ENCODE measurements around the gene TMEM132D. TPM values are rescaled to one million over a fixed set of nuclear protein-coding genes. Genes with fewer than 3 reads are reported as not detected.

Gene TMEM132D
- total and polyA plus RNA-seq, 4 experiments from 2014 or later: not detected

DNA sequence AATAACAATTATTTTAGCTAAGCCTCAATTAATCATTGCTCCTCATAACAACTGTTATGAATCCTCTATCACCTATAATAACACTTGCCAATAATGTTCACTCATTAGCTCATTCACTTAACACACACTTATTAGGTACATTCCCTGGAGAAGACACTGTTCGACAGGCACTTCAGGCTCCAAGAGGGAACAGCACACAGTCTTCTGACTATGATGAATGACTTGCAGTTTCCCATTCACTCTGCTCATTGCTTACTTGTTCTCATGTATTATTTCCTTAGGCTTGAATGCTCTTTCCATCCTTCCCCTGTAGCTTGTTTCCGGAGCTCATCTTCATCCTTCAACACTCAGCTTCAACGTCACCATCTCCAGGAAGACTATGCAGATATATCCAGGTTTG lies 437.3 kb downstream of the TMEM132D start:
- DNase-seq: no peak
- no peaks in the 10 kb centered on the region for H3K4me1 ChIP-seq (ENCODE audit: insufficient read depth, low read length)
- H3K4me3 ChIP-seq (ENCODE audit: low read length in 2 of 2): no peak overlapping the region
- ChIA-PET CTCF (ENCODE audit: partially characterized antibody) (interaction anchor here (0.7 kb wide), 1 partner anchor 27 kb away, joined by 4 read pairs; no protein-coding TSS in a partner anchor), POLR2A (ENCODE audit: partially characterized antibody) (no interaction called here)
- no peak overlapping the region for H3K27ac ChIP-seq (ENCODE audit: low read depth, low read length)
- Mint-ChIP-seq H3K36me3 (no peaks in the 10 kb centered on the region), H3K9me3 (peaks cover 0 to 17% (median 6%) of the 10 kb centered on the region in 8 donors), H3K27ac (no peak overlapping the region), H3K27me3 (no peaks in the 10 kb centered on the region), H3K4me1 (no peaks in the 10 kb centered on the region), H3K4me3 (no peak overlapping the region)
- no peaks in the 10 kb centered on the region for H3K36me3 ChIP-seq (ENCODE audit: insufficient read depth, low read length)
- H3K27me3 ChIP-seq (ENCODE audit: insufficient read depth, low read length): no peaks in the 10 kb centered on the region
- intact Hi-C loops (cut with micrococcal nuclease): no loop called here
- no peaks in the 10 kb centered on the region for H3K9me3 ChIP-seq (ENCODE audit: control insufficient read depth in 1 of 2, low read length in 2 of 2)

DNA sequence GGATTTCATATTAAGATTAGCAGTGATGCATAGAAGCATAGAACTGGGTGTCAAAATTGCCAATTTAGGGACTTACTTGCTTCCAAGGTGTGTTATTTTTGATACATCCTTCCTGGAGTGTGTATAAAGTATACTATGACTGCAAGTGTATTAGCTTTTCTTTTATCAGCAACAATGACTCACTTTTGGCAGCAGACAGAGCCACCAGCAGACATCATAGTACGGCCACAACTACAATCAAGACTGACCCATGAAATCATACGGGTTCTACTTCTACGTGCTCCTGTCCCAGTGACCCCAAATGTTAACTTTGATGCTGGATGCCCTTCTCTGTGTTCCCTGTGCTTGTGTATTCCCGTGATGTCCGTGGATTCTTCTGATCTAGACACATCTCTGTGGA lies 443.9 kb downstream of the TMEM132D start:
- H3K4me1 Mint-ChIP-seq: no peaks in the 10 kb centered on the region
- Histone ChIP-seq H3K27me3 (ENCODE audit: insufficient read depth, low read length) (no peaks in the 10 kb centered on the region), H3K4me3 (ENCODE audit: low read length in 2 of 2) (no peak overlapping the region), H3K27ac (ENCODE audit: low read depth, low read length) (no peak overlapping the region), H3K36me3 (ENCODE audit: insufficient read depth, low read length) (no peaks in the 10 kb centered on the region), H3K4me1 (ENCODE audit: insufficient read depth, low read length) (no peaks in the 10 kb centered on the region), H3K9me3 (ENCODE audit: control insufficient read depth in 1 of 2, low read length in 2 of 2) (peaks cover 0 to 4% of the 10 kb centered on the region in 2 donors)
- intact Hi-C loops (cut with micrococcal nuclease): no loop called here
- POLR2A ChIA-PET (ENCODE audit: partially characterized antibody): no interaction called here
- DNase-seq: no peak
- H3K4me3 Mint-ChIP-seq: no peak overlapping the region
- CTCF ChIA-PET (ENCODE audit: partially characterized antibody): no interaction called here
- no peak overlapping the region for H3K27ac Mint-ChIP-seq
- no peaks in the 10 kb centered on the region for H3K27me3 Mint-ChIP-seq
- no peaks in the 10 kb centered on the region for H3K36me3 Mint-ChIP-seq
- H3K9me3 Mint-ChIP-seq: peaks cover 0 to 9% (median 4%) of the 10 kb centered on the region in 8 donors

DNA sequence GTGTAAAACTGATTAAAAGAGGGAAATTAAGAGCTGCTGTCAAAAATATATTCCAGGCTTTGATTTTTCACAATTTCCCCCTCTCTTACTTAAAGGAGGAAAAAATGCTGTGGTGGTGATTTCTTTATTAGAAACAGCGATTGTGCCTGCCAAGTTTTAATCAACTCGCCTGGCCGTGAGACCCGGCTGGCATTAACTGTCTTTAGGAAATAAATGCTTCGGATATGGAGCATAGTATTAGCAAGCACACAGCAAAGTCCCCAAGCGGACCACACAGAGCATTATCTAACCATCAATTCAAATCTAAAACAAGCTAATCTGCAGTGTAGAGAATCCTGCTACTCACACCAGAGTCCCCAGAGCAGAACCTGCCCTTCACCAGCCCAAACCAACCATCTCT lies 457.1 kb downstream of the TMEM132D start:
- H3K36me3 ChIP-seq (ENCODE audit: insufficient read depth, low read length): no peaks in the 10 kb centered on the region
- peaks cover 1 to 9% (median 5%) of the 10 kb centered on the region in 8 donors for H3K9me3 Mint-ChIP-seq
- DNase-seq: no peak
- no peaks in the 10 kb centered on the region for H3K27me3 ChIP-seq (ENCODE audit: insufficient read depth, low read length)
- no peaks in the 10 kb centered on the region for H3K36me3 Mint-ChIP-seq
- no peaks in the 10 kb centered on the region for H3K9me3 ChIP-seq (ENCODE audit: control insufficient read depth in 1 of 2, low read length in 2 of 2)
- ChIA-PET CTCF (ENCODE audit: partially characterized antibody) (no interaction called here), POLR2A (ENCODE audit: partially characterized antibody) (no interaction called here)
- no peak overlapping the region for H3K4me3 ChIP-seq (ENCODE audit: low read length in 2 of 2)
- no peak overlapping the region for H3K27ac ChIP-seq (ENCODE audit: low read depth, low read length)
- no peak overlapping the region for H3K4me3 Mint-ChIP-seq
- intact Hi-C loops (cut with micrococcal nuclease): no loop called here
- H3K4me1 ChIP-seq (ENCODE audit: insufficient read depth, low read length): no peaks in the 10 kb centered on the region
- H3K27ac Mint-ChIP-seq: no peak overlapping the region
- no peaks in the 10 kb centered on the region for H3K27me3 Mint-ChIP-seq
- H3K4me1 Mint-ChIP-seq: no peaks in the 10 kb centered on the region

DNA sequence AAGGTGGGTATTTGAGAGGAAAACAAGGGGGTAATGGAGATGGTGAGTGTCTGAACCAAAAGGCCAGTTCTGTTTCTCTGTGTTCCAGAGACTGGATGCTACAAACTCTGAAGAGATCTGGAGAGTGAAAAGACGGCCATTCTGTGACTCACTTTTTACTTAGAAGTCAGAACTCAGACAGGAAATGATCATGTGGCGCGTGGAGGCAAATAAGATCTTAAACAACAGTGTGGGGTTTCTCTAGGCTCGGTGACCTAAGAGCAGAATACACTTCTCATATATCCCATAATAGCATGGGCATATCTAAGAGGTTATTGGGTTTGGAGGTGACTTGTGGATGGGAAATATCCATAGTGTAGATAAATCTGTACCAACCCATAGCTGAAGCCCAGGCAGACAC lies 463.5 kb downstream of the TMEM132D start:
- H3K4me1 ChIP-seq (ENCODE audit: insufficient read depth, low read length): no peaks in the 10 kb centered on the region
- Mint-ChIP-seq H3K4me1 (no peaks in the 10 kb centered on the region), H3K9me3 (peaks cover 3 to 22% (median 13%) of the 10 kb centered on the region in 8 donors), H3K4me3 (no peak overlapping the region), H3K36me3 (no peaks in the 10 kb centered on the region), H3K27me3 (no peaks in the 10 kb centered on the region), H3K27ac (no peak overlapping the region)
- DNase-seq: no peak
- ChIA-PET CTCF (ENCODE audit: partially characterized antibody) (no interaction called here), POLR2A (ENCODE audit: partially characterized antibody) (no interaction called here)
- intact Hi-C loops (cut with micrococcal nuclease): no loop called here
- no peak overlapping the region for H3K4me3 ChIP-seq (ENCODE audit: low read length in 2 of 2)
- no peaks in the 10 kb centered on the region for H3K36me3 ChIP-seq (ENCODE audit: insufficient read depth, low read length)
- no peaks in the 10 kb centered on the region for H3K27me3 ChIP-seq (ENCODE audit: insufficient read depth, low read length)
- no peaks in the 10 kb centered on the region for H3K9me3 ChIP-seq (ENCODE audit: control insufficient read depth in 1 of 2, low read length in 2 of 2)
- H3K27ac ChIP-seq (ENCODE audit: low read depth, low read length): no peak overlapping the region

DNA sequence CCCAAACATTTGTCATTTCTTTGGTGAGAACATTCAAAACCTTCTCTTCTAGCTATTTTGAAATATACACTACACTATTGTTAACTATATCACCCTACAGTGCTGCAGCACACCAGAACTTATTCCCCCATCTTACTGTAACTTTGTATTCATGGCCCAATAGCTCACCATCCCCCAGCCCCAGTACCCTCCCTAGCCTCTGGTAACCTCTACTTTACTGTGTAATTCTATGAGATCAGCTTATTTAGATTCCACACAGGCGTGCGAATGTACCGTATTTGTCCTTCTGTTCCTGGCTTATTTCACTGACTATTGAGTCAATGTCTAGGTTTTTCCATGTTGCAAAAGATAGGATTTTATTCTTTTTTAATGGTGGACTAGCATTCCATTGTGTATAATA lies 469.0 kb downstream of the TMEM132D start:
- H3K9me3 Mint-ChIP-seq: peaks cover 7 to 29% (median 16%) of the 10 kb centered on the region in 8 donors
- no peaks in the 10 kb centered on the region for H3K36me3 ChIP-seq (ENCODE audit: insufficient read depth, low read length)
- ChIA-PET CTCF (ENCODE audit: partially characterized antibody) (no interaction called here), POLR2A (ENCODE audit: partially characterized antibody) (no interaction called here)
- intact Hi-C loops (cut with micrococcal nuclease): no loop called here
- no peak overlapping the region for H3K4me3 Mint-ChIP-seq
- DNase-seq: no peak
- H3K4me1 Mint-ChIP-seq: no peaks in the 10 kb centered on the region
- no peak overlapping the region for H3K27ac Mint-ChIP-seq
- no peak overlapping the region for H3K27ac ChIP-seq (ENCODE audit: low read depth, low read length)
- H3K27me3 Mint-ChIP-seq: no peaks in the 10 kb centered on the region
- H3K36me3 Mint-ChIP-seq: no peaks in the 10 kb centered on the region
- H3K27me3 ChIP-seq (ENCODE audit: insufficient read depth, low read length): no peaks in the 10 kb centered on the region
- H3K4me1 ChIP-seq (ENCODE audit: insufficient read depth, low read length): no peaks in the 10 kb centered on the region
- peaks cover 0 to 6% of the 10 kb centered on the region in 2 donors for H3K9me3 ChIP-seq (ENCODE audit: control insufficient read depth in 1 of 2, low read length in 2 of 2)
- H3K4me3 ChIP-seq (ENCODE audit: low read length in 2 of 2): no peak overlapping the region

DNA sequence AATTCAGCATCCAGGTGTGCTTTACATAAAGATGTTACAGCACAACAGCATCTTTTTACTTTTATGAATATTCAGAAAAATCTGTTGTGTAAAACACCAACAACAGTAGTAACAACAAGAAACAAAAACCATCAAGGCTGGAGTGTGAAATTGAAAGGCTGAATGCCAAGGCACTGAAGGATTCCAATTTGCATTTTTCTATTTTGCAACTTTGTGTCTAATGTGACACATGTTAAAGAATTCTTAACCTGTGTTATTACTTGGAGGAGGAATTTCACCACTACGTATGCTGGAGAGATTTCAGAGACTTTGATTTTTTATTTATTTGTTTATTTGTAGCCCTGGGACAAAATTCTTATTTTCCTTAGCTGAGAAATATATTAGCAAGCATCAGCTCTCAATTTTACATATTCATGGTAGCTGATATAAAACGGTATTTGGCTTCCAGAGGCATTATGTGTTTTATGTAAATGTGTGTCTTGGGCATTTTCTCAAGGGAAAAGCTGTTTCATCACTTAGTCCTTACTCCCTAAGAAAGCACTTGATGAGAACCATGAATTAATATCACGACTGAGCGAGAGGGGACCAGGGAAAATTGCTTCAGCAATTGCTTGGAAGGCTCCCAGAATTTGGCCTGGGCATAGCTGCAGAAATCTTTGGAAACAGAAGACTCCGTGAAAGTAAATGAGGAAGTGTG lies 475.4 kb downstream of the TMEM132D start:
- Histone ChIP-seq H3K4me3 (ENCODE audit: low read length in 2 of 2) (no peak overlapping the region), H3K27ac (ENCODE audit: low read depth, low read length) (no peak overlapping the region), H3K36me3 (ENCODE audit: insufficient read depth, low read length) (no peaks in the 10 kb centered on the region), H3K27me3 (ENCODE audit: insufficient read depth, low read length) (no peaks in the 10 kb centered on the region), H3K9me3 (ENCODE audit: control insufficient read depth in 1 of 2, low read length in 2 of 2) (peaks cover 0 to 6% of the 10 kb centered on the region in 2 donors), H3K4me1 (ENCODE audit: insufficient read depth, low read length) (no peaks in the 10 kb centered on the region)
- intact Hi-C loops (cut with micrococcal nuclease): no loop called here
- H3K27me3 Mint-ChIP-seq: no peaks in the 10 kb centered on the region
- H3K36me3 Mint-ChIP-seq: no peaks in the 10 kb centered on the region
- no peak overlapping the region for H3K4me3 Mint-ChIP-seq
- H3K4me1 Mint-ChIP-seq: no peaks in the 10 kb centered on the region
- no peak overlapping the region for H3K27ac Mint-ChIP-seq
- DNase-seq: no peak
- peaks cover 2 to 17% (median 9%) of the 10 kb centered on the region in 8 donors for H3K9me3 Mint-ChIP-seq
- POLR2A ChIA-PET (ENCODE audit: partially characterized antibody): no interaction called here
- CTCF ChIA-PET (ENCODE audit: partially characterized antibody): no interaction called here

DNA sequence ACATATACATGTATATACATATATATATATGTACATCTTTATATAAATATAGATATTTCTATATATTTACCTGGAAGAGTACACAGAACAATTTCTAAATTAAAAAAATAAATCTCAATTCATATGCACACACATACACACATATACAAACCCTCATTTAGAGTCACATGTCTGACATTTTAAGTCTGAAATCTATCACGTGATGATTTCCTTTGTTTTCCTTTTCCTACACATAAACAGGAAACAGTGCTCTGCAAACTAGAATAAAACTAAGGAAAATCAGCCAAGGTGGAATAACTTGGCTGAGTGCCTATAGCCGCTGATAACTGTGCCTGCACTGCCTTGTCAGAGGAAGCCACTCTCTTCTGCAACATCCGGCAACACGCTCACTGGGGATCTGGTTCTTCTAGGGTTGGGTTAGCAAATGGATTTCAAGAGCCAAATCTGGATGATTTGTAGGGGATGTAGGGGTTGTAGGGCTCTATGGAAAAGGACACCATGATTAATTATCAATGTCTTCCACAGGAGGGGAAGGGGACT lies 480.7 kb downstream of the TMEM132D start:
- Histone ChIP-seq H3K27me3 (ENCODE audit: insufficient read depth, low read length) (no peaks in the 10 kb centered on the region), H3K27ac (ENCODE audit: low read depth, low read length) (no peak overlapping the region), H3K36me3 (ENCODE audit: insufficient read depth, low read length) (no peaks in the 10 kb centered on the region), H3K4me3 (ENCODE audit: low read length in 2 of 2) (no peak overlapping the region), H3K4me1 (ENCODE audit: insufficient read depth, low read length) (no peaks in the 10 kb centered on the region), H3K9me3 (ENCODE audit: control insufficient read depth in 1 of 2, low read length in 2 of 2) (no peaks in the 10 kb centered on the region)
- CTCF ChIA-PET (ENCODE audit: partially characterized antibody): no interaction called here
- Mint-ChIP-seq H3K9me3 (peaks cover 2 to 16% (median 9%) of the 10 kb centered on the region in 8 donors), H3K27ac (no peak overlapping the region), H3K36me3 (no peaks in the 10 kb centered on the region), H3K4me1 (no peaks in the 10 kb centered on the region), H3K27me3 (no peaks in the 10 kb centered on the region), H3K4me3 (no peak overlapping the region)
- intact Hi-C loops (cut with micrococcal nuclease): no loop called here
- POLR2A ChIA-PET (ENCODE audit: partially characterized antibody): no interaction called here
- no peak for DNase-seq

Data from CD4-positive, alpha-beta memory T cell (primary cell).